ENCODE data around the gene DNAH6.

DNA sequence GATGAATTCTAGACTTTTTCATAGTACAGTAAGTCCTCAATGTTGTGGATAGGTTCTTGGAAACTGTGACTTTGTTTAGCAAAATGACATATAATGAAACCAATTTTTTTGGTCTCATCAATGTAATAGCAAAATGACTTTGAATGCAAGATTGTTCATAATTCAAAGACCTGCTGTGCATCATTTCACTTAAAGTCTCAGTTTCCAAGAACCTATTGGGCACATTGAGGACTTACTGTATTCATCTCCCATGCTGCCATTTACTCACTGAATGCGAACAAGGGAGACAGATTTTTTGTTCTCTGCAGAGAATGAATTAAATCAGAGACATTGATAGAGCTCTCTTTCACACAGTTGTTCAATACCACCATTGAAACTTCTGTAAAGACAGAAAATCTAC, 211.0 kb downstream of the DNAH6 start:
- TF ChIP-seq, protein P1, sequence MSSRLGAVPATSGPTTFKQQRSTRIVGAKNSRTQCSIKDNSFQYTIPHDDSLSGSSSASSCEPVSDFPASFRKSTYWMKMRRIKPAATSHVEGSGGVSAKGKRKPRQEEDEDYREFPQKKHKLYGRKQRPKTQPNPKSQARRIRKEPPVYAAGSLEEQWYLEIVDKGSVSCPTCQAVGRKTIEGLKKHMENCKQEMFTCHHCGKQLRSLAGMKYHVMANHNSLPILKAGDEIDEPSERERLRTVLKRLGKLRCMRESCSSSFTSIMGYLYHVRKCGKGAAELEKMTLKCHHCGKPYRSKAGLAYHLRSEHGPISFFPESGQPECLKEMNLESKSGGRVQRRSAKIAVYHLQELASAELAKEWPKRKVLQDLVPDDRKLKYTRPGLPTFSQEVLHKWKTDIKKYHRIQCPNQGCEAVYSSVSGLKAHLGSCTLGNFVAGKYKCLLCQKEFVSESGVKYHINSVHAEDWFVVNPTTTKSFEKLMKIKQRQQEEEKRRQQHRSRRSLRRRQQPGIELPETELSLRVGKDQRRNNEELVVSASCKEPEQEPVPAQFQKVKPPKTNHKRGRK (CRISPR knock-in tag; IDR thresholded peaks at IDR 0.05; ENCODE audit: borderline replicate concordance): no peak
- TF ChIP-seq, protein P2, sequence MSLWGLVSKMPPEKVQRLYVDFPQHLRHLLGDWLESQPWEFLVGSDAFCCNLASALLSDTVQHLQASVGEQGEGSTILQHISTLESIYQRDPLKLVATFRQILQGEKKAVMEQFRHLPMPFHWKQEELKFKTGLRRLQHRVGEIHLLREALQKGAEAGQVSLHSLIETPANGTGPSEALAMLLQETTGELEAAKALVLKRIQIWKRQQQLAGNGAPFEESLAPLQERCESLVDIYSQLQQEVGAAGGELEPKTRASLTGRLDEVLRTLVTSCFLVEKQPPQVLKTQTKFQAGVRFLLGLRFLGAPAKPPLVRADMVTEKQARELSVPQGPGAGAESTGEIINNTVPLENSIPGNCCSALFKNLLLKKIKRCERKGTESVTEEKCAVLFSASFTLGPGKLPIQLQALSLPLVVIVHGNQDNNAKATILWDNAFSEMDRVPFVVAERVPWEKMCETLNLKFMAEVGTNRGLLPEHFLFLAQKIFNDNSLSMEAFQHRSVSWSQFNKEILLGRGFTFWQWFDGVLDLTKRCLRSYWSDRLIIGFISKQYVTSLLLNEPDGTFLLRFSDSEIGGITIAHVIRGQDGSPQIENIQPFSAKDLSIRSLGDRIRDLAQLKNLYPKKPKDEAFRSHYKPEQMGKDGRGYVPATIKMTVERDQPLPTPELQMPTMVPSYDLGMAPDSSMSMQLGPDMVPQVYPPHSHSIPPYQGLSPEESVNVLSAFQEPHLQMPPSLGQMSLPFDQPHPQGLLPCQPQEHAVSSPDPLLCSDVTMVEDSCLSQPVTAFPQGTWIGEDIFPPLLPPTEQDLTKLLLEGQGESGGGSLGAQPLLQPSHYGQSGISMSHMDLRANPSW (CRISPR knock-in tag; conservative IDR thresholded peaks at IDR 0.05; ENCODE audit: low read depth): no peak

All from WTC11 (cell line).